ENCODE results near the gene PXMP2.

PXMP2 gene

GRCh38 chr12:132698341-132698740 is 11.0 kb downstream of the PXMP2 start:
- DNase-seq: no peak

- DNase-seq: peak; percentile 43
These were observed 12.9 kb downstream of the PXMP2 start for GRCh38 chr12:132700212-132700822.

- no peak for DNase-seq
These were observed 15.3 kb downstream of the PXMP2 start for GRCh38 chr12:132702640-132703039.

DNA sequence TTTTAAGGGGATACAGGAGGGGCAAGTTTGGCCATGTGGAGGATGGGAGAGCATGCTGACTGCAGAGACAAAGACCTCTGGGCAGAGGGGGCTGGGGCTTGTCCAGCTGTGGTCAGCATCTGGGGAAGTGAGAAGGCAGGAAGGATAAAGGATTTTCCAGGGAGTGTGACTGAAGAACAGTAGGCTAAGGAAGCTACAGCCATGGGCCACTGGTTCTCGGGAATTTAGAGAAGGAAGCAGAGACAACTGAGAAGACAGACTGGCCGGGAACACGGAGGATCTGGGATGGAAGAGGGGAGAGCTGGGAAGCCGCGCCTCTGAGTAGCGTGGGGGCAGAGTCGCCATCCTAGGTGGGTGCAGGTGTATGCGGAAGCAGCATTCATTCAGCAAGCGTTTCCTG is 16.3 kb downstream of the PXMP2 start:
- DNase-seq: no peak

GRCh38 chr12:132707241-132707640 is 19.9 kb downstream of the PXMP2 start:
- DNase-seq: no peak

DNA sequence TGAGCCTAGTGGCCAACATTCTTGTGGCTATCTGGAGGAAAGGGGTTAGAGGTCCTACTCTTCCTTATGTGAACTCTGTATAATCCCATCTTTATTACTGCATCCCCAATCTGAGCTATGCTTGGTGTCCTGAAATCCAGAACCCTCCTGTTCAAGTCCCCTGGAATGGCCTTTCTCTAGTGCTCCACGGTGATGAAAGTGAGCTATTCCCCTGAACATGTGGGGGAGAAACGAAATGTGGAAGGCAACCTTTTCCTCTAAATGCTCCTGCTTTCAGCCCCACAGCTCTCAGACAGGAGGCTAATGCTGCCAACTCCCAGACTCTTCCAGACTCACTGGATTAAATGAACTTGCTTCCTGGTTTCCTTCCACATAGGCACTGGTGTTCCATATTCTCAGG is 20.8 kb downstream of the PXMP2 start:
- no peak for DNase-seq

DNA sequence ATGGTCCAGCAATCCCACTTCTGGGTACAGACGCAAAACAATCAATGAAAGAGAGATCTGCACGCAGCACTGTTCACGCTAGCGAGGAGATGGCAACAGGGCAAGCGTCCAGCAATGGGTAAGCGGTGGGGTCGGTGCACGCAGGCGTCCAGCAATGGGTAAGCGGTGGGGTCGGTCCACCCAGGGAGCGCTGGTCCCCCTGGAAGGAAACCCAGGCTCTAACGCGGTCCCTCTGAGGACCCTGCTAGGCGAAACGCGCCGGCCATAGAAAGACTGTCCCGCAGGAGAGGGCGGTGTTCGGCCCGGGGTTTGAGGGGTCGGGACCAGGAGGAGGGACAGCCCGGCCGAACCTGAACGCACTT is 22.6 kb downstream of the PXMP2 start:
- DNase-seq: no peak

DNA sequence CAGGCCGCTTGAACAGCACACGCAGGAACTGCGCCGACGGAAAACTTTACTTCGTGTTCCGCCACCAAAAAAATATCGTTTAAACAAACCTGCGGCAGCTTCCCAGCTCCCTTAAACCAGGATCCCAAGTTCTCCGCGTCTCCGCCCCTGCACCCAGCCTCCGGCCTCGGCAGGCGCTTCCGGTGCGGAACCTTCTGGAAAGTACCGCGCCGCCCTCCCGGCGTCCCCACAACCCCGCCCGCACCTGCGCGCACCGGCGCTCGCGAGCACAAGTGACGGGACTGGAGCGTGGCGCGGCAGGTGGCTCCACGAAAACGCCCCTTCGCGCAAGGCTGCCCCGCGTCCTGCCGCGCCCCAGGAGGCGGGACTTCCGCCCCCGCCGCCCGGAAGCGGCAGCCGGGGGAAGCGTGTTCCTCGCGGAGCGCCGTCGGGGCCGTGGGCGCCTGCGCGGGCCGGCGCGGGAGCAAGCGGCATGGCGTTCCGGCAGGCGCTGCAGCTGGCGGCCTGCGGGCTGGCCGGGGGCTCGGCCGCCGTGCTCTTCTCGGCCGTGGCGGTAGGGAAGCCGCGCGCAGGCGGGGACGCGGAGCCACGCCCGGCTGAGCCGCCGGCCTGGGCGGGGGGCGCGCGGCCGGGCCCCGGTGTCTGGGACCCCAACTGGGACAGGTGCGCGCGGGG is 23.2 kb downstream of the PXMP2 start, which contains the start of gene PGAM5:
Gene PGAM5 (plus strand): TSS at position 438 of the 675 bp plus-strand sequence. CDS start 35 bp downstream, at position 473.
- DNase-seq: peak; percentile 81

DNA sequence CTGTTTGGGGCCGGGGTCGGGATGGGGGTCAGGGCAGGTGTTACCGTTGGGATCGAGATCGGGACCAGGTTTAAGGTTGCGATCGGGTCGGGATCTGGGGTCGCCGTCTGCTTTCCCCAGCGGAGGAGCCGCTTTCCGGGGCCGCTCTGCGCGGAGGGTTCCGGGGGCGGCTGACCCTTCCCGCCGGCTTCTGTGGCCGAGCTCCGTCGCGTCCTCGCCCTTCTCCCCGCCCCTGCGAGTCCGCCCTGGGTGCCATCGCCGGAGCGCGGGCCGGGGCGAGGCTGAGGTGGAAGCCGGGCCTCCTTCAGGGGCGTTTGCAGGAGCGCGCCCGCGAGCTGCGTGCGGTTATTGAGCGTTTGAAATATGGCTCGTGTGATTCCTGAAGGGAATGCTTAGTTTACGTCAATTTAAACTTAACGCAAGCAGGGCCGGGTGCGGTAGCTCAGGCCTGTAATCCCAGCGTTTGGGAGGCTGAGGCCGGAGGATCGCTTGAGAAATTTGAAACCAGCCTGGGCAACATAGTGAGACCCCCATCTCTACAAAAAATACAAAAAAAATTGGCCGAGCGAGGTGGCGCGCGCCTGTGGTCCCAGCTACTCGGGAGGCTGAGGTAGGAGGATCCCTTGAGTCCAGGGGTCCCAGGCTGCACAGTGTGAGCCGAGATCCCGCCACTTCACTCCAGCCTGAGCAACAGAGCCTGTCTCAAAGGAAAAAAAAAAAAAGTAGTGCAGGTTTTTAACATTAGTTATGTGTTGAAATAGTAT is 23.9 kb downstream of the PXMP2 start:
- no peak for DNase-seq

DNA sequence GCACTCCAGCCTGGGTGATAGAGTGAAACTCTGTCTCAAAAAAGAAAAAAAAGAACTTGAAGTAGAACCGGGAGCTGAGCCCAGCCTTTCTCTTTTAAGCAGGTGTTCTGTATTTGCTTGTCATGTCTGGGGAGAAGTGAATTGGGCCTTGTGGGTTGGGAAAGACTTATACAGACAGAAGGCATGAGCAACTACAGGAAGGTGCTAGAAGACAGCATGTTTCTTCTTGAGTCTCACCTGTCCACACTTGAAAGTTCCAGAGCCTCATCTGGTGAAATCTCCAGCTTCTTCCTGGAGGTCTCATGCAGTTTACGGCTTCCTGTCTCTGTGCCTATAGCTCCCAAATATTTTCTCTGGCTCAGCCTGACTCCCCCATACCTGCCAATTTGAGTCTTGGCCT is 25.7 kb downstream of the PXMP2 start:
- DNase-seq: no peak

GRCh38 chr12:132715874-132716273 is 28.5 kb downstream of the PXMP2 start:
- DNase-seq: no peak

DNA sequence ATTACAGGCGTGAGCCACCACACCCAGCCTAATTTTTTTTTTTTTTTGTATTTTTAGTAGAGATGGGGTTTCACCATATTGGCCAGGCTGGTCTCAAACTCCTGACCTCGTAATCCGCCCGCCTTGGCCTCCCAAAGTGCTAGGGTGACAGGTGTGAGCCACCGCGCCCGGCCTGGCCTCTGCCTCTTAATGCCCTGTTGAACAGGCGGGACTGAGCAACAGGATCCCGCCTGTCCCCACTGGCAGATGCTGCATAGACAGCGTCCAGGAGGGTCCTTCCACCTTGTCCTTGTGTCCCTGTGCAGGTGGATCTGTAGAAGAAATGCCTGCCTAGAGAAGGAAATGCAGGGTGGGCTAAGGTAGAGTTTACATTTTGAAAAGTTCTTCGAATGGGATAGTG is 29.0 kb downstream of the PXMP2 start:
- DNase-seq: no peak

DNA sequence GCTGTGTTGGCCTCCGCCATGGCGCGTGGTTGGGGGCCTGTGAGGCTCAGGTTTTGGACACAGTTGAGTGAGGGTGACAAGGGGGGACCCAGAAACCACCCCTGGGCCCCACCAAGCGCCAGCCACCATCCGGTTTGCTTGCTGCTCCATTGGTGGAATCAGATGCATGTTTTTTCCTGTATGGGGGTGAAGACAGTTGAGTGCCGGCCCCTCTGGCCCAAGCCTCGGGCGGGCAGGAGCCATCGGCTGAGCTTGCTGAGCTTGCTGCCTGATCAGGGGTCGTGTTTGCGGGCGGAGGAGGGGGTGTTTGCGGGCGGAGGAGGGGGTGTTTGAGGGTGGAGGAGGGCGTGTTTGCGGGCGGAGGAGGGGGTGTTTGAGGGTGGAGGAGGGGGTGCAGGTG is 29.6 kb downstream of the PXMP2 start:
- DNase-seq: no peak

DNA sequence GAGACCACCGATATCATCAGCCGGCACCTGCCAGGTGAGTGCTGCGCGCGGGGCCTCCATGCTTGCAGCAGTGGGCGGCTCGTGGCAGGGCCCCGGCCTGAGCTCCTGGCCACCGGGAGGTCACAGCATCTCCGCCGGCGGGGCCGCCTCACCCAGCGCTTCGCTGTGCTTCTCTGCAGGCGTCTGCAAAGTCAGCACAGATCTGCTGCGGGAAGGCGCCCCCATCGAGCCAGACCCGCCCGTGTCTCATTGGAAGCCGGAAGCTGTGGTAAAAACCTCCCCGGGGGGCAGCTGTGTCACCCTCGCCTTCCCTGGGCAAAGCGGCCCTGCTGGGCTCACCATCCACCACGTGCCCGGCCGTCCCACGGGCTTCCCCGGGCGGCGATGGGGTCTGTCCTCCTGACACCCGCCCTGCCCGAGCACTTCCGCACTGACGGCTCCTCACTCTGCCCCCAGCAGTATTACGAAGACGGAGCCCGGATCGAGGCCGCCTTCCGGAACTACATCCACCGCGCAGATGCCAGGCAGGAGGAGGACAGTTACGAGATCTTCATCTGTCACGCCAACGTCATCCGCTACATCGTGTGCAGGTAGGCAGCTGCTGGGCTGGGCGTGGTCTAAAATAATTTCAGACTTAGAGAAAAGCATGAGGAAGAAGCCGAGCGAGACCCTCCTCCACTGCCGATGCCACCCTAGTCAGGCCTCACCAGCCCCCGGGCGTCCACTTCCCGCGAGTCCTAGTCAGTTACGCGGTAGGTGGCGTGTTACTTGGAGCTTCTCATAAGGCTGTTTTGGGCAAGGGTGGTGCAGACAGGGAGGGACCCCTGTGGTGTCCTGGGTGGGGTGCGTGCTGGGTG is 30.4 kb downstream of the PXMP2 start:
- no peak for DNase-seq

- no peak for DNase-seq
These were observed 31.3 kb downstream of the PXMP2 start for GRCh38 chr12:132718644-132719043.

DNA sequence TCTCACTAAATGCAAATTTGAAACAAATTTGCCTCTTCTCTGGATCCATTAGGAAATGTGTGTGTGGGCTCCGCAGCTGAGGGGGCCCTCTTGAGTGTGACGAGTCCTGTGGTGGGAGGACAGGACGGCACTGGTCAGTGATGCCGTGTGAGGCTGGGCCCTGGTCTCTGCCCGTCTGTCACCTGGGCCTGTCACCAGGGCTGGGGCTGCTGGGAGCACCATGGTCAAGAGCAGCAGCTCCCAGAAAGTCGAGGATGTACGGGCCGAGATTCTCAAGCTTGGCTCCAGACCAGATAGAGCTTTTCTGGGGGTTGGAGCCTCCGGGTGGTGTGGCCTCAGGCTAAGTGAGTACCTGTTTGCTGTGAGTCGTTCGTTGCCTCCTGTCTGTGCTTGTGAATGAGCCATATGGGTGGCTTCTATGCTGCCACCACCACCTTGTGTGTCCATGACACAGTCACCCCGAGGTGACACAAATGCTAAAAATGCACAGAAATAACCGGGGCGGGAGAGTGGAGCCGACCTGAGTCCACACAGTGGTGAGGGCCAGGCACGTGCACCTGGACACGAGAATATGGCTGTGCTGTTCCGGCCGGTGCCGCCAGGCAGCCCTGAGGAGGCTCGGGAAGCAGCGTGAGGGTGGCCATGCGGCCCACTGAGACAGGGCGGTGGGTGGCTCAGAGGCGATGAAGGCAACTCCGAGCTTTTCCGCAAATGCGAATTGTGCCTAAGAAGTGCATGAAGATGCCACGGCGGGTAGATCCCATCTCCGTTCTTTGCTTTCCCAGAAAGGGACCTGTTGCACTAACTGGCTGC is 32.0 kb downstream of the PXMP2 start:
- DNase-seq: no peak

DNA sequence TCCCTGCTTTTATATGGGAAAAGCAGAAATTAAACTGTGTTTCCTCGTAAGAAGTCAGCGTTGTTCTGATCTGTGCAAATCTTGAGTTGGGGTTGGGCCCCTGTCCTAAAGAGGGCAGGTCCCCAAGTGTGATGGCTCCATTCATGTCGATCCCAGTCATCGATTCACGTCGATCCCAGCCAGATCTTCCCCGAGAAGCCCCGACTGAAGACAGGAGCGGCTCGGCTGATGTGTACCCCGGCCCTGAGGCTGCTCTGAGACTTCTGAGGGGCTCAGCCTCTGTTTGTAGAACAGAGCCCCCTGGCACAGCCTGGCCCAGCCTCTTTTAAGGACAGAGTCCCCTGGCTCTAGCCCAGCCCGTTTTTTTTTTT is 32.6 kb downstream of the PXMP2 start:
- DNase-seq: no peak

- no peak for DNase-seq
These were observed 33.4 kb downstream of the PXMP2 start for GRCh38 chr12:132720606-132721345.

DNA sequence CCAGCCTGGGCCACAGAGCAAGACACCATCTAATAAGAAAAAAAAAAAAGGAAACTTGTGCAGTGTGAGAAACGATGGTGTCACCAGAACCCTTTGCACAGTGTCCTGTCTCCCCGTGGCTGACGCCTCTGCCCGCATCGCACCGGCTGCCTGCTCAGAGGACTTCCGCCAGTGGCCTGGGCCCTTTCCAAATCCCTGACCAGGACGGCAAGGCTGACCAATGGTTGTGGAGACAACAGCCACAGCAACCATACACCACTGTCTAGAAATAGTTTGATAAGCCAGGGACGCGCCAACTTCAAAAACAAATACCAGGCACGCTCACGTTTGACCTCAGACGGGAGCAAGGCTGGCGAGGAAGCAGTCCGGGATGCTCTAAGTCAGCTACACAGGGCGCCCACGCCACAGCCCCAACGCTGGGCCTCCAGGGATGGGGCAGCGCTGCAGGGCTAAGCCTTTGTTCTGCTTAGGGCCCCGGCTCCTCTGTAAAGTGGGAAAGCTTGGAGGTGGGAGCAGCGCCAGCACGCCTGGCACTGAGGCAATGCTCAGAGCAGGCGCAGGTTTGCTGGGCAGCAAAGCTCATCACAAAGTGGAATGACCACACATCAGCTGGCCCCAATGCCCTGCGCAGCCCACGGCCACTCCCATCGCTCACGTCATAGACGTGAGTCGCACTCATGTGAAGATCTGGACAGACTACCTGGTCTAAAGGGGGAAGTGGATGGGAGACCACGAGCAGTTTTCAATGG is 35.8 kb downstream of the PXMP2 start:
- DNase-seq: no peak

GRCh38 chr12:132723764-132724140 is 36.4 kb downstream of the PXMP2 start:
- DNase-seq: peak; percentile 24

All from HCEC 1CT (cell line).